NOMO-1 treated with dmso at 0.1 percent for 144 hours (cell line): ENCODE measurements around the gene PLEKHO1.
"Not testable (repeated sequence)": the region's sequence is repeated elsewhere in the genome, so short reads cannot be mapped to it uniquely, and the experiment has no call there.

Source experiments
- DNase-seq: peaks from one replicate; lab custom pipeline; 2025; ENCODE audit not compliant: unreplicated experiment; lab: John Stamatoyannopoulos, UW

Gene PLEKHO1

GRCh38 chr1:150171801-150172200 is 22.1 kb downstream of the PLEKHO1 start:
- DNase-seq, result no peak

GRCh38 chr1:150173141-150173585 is 23.4 kb downstream of the PLEKHO1 start:
- DNase-seq, result no peak

DNA sequence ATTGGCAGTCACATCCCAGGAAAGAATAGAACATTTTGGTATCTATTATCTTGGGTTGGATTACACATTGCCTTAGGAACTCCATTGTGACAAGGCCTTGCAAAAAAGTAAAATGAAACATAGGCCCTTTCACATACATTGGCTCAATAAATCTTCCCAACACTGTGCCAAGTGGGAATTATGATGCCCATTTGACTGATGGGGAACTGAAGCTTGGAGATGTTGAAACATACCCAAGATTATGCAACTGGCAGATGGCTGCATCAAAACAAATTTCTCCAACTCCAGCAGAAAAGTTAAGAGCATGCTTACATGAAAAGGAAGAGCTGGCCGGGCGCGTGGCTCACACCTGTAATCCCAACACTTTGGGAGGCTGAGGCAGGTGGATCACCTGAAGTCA is 26.9 kb downstream of the PLEKHO1 start:
- no peak for DNase-seq

DNA sequence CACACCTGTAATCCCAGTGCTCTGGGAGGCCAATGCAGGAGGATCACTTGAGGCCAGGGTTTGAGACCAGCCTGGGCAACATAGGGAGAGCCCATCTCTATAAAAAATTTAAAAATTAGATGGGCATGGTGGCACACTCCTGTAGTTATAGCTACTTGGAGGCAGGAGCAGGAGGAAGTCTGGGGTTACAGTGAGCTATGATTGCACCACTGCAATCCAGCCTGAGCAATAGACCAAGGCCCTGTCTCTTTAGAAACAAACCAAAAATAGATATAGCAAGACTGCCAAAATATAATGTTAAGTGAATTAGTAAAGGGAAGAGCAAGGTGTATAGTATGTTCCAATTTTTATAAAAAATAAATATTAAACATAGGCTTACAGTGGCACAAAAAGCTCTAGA is 28.8 kb downstream of the PLEKHO1 start:
- peak; percentile 42 for DNase-seq

DNA sequence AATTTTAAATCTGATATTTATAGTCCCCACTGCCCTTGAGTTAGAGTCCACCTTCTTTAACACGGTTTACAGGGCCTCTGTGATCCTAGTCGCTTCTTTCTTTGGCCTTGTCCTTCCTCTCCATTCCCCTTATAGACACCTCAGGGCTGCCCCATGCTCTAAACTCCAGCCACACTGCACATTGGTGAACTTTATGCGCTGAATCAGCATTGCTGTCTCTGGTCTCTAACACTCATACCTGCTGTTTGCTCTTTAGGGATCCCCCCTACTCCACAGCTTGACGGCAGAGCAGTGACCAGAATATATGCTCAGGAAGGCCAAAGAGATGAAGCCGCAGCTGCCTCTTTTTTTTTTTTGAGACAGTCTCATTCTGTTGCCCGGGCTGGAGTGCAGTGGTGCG is 30.2 kb downstream of the PLEKHO1 start:
- DNase-seq, result no peak

DNA sequence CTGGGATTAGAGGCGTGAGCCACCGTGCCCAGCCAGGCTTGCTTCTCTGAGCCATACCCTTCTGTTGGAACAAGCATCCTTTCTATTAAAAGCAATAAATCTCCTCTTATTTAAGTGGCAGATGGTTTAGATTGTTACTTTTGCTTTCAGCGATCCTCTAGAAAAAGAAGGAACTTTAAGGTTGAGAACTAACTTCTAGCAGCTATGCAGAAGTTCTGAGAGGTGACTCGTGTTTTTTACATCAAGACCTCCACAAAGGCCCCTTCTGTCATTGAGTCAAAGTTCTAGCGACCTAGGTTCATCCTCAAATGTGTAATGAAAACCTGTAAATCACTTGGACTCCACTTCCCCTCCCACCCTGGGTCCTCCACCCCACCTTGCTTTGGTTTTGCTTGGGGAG is 30.8 kb downstream of the PLEKHO1 start:
- DNase-seq, result peak; percentile 39

- no peak for DNase-seq
These were observed 32.5 kb downstream of the PLEKHO1 start for GRCh38 chr1:150182247-150182646.

DNA sequence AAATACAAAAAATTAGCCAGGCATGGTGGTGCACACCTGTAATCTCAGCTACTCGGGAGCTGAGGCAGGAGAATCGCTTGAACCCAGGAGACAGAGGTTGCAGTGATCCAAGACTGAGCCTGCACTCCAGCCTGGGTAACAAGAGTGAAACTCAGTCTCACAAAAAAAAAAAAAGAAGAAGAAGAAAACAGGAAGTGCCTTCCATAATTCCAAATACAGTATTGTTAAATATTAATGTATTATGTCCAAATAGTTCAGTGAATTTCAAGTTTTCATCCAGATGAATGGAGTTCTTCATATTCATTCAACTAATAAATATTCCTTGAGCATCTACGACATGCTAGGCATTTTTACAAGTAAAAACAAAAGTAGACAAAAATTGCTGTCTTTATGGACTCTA is 33.3 kb downstream of the PLEKHO1 start:
- DNase-seq, result no peak

DNA sequence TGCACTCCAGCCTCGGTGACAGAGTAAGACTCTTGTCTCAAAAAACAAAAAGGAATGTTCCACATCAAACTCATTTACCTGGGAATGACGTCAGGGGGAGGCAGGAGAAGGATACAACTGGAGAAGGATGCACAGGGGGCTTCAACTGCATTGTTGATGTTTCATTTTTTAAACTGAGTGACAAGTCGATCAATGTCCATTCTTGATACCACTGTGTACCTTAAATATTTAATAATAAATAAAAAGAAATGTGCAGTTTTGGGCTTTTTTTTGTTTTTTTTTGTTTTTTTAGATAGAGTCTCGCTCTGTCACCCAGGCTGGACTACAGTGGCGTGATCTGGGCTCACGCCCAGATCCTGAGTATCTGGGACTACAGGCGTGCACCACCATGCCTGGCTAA is 35.8 kb downstream of the PLEKHO1 start:
- no peak for DNase-seq

DNA sequence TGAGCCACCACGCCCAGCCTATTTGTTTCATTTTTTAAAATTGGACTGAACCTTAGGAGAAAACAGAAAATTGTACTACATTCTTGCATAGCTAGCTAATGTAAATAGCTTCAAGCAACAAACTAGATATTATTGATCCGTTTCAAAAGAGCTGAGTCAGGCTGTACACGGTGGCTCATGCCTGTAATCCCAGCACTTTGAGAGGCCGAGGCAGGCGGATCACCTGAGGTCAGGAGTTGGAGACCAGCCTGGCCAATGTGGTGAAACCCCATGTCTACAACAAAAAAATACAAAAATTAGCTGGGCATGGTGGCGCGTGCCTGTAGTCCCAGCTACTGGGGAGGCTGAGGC is 36.7 kb downstream of the PLEKHO1 start:
- not testable (repeated sequence) for DNase-seq

- DNase-seq, result peak; percentile 66
These were observed 37.3 kb downstream of the PLEKHO1 start for GRCh38 chr1:150186789-150187559.

- no peak for DNase-seq
These were observed 37.8 kb downstream of the PLEKHO1 start for GRCh38 chr1:150187560-150187931.

DNA sequence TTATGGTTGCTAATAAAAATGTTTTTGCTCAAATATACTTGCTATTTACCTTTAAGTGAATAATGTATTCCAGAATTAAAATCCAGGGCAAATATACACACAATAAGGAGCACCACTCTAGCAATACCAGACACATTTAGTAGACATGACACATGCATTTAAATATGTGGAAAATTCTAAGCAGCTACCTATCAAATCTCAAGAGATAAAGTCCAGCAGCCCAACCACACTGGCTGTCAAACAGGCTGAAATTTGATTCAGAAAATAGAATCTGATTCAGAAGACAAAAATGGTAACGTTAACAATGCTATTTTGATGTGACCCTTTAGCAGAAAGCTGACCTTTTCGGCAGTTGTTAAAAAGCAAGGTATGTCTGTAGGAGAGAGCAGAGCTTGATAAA is 42.3 kb downstream of the PLEKHO1 start:
- no peak for DNase-seq

- no peak for DNase-seq
These were observed 44.8 kb downstream of the PLEKHO1 start for GRCh38 chr1:150194381-150195031.

DNA sequence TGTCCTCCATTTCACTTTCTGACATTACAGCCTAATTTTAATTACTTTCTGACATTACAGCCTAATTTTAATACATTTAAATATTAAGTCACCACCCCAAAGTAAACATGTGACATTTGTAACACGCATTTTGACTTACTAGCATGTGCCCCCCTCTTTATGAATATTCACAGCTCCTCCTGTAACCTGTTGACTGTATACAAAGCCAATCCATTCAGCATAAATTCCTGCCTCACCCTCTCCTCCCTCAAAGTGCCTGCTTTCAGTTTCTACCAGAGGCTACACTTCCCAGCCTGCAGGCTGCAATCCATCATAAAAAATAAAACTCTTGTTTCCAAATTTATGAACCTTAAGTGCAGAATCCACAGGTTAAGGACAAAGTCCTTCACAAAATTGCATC is 46.7 kb downstream of the PLEKHO1 start:
- no peak for DNase-seq

DNA sequence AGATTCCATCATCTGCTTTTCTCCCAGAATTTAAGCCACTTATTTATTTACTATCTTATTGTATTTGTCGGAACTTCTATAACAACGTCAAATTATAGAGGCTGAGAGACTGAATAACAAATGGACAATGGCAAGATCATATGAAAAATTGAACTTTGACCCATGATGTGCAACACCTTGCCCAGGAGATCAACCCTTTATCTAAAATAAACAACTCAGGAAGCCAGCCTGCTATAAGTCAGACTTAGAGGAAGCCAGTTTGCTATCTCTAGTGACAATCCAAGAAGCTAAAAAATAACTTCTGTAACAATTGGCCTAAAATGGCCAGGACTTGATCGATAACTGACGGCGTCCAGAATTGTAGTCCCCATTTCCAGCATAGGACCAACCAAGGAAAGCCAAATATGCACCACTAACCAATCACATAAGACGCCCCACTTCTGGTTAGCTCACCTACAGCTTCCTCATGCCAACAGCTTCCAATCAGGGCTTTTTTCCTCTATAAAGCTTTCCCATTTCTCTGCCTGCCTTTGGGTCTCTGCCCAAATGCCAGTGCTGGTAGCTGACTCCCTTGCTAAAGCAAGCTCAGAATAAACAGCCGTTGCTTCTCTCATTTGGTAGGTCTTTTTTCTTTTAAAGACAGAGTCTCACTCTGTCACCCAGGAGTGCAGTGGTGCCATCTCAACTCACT is 57.7 kb downstream of the PLEKHO1 start:
- DNase-seq, result no peak

DNA sequence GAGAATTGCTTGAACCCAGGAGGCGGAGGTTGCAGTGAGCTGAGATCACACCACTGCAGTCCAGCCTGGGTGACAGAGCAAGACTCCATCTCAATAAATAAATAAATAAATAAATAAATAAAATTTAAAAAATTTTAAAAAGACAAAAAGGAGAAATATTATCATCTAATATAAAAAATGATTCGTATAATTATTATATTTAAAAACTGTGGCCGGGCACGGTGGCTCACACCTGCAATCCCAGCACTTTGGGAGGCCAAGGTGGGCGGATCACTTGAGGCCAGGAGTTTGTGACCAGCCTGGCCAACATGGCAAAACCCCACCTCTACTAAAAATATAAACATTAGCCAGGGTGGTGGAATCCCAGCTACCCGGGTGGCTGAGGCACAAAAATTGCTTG is 58.7 kb downstream of the PLEKHO1 start:
- not testable (repeated sequence) for DNase-seq
